K562 (cell line): ENCODE measurements around the gene KCNQ4. TPM values are rescaled to one million over a fixed set of nuclear protein-coding genes. Genes with fewer than 3 reads are reported as not detected.

Experiments used
- ATAC-seq: fragments of 200-7000 bp; cut with Tn5 transposase; 3 replicates; pipeline ENCODE4 v1.9.1; 2020; ENCODE audit warnings: moderate library complexity
- BruUV-seq: library from RNA; stranded (reverse); fragments of 400-500 nt; replicated peaks from 2 replicates; lab custom pipeline; 2021; lab: Mats Ljungman, UMichigan
- CTCF ChIA-PET: fragments of 300-600 bp; formaldehyde crosslinking; extraction: SDS; loops from one replicate; lab custom pipeline; 2021; ENCODE audit warnings: low intra/inter-chr PET ratio; lab: Yijun Ruan, JAX
- POLR2A ChIA-PET: fragments of 300-600, 350-650 bp; sonication (Branson Sonifier 250); formaldehyde crosslinking; extraction: SDS; loops from one replicate; lab custom pipeline; 2021; ENCODE audit warnings: antibody characterized with exemption, inconsistent platforms; lab: Yijun Ruan, JAX
- DNase-seq, 4 experiments: peaks; one replicate each; pipeline versions ENCODE4 v3.0.0 to v3.0.0-alpha.2; 2011 to 2018; ENCODE audit warnings: low spot score in 3 of 4, mixed read lengths in 3 of 4; ENCODE audit errors: extremely low read depth in 1 of 4
- FAIRE-seq: peaks from 2 replicates; lab custom pipeline; 2011; peaks lifted over from hg19 to GRCh38; lab: Jason Lieb, UNC
- H2AFZ ChIP-seq: 2 replicates; pipeline ENCODE4 v1.6.0; 2011; ENCODE audit warnings: low read depth, low read length, control low read depth, inconsistent platforms
- H3K27ac ChIP-seq: fragments of 200-600 bp; 3 replicates; pipeline ENCODE4 v1.8.0; 2011; ENCODE audit warnings: low read depth, mild to moderate bottlenecking, control low read depth, inconsistent platforms, low read length, moderate library complexity, mixed read lengths; ENCODE audit errors: extremely low read depth
- H3K27me3 ChIP-seq, 2 experiments: fragments of 300-600 bp in 1 of 2; 2 replicates in 1 of 2; 3 replicates in 1 of 2; pipeline versions ENCODE4 v1.6.0 to v1.8.0; 2011; ENCODE audit warnings: inconsistent platforms in 2 of 2, low read length in 2 of 2, mild to moderate bottlenecking in 1 of 2, mixed read lengths in 1 of 2, moderate library complexity in 1 of 2; ENCODE audit not compliant: control insufficient read depth in 2 of 2, insufficient read depth in 2 of 2
- H3K36me3 ChIP-seq: fragments of 300-600 bp; 3 replicates; pipeline ENCODE4 v1.8.0; 2011; ENCODE audit warnings: mild to moderate bottlenecking, low read length, inconsistent platforms; ENCODE audit not compliant: control insufficient read depth, insufficient read depth
- H3K4me1 ChIP-seq, 2 experiments: fragments of 200-600 bp in 1 of 2; replicated peaks in 1 of 2; 2 replicates in 1 of 2; 3 replicates in 1 of 2; pipeline versions ENCODE4 v1.5.1 to v1.8.0; 2011; ENCODE audit warnings: inconsistent platforms in 2 of 2, low read length in 2 of 2, mild to moderate bottlenecking in 1 of 2, mixed read lengths in 1 of 2, moderate library complexity in 1 of 2; ENCODE audit not compliant: control insufficient read depth in 2 of 2, insufficient read depth in 2 of 2
- H3K4me2 ChIP-seq: 2 replicates; pipeline ENCODE4 v1.6.1; 2011; ENCODE audit warnings: low read length, control low read depth, inconsistent platforms, mixed read lengths; ENCODE audit not compliant: insufficient read depth
- H3K4me3 ChIP-seq: fragments of 200-600 bp; sonication (generic), shearing (Covaris generic); 2 replicates; pipeline ENCODE4 v1.5.1; 2016; ENCODE audit warnings: control low read depth, inconsistent platforms
- H3K79me2 ChIP-seq: fragments of 200-600 bp; 3 replicates; pipeline ENCODE4 v1.8.0; 2011; ENCODE audit warnings: low read length, inconsistent platforms; ENCODE audit not compliant: control insufficient read depth, insufficient read depth
- H3K9ac ChIP-seq, 2 experiments: 2 replicates each; pipeline versions ENCODE4 v1.6.0 to v1.6.1; 2011; ENCODE audit warnings: low read depth in 2 of 2, low read length in 2 of 2, control low read depth in 1 of 2, inconsistent platforms in 1 of 2, mild to moderate bottlenecking in 1 of 2, mixed read lengths in 1 of 2; ENCODE audit not compliant: insufficient read depth in 1 of 2
- H3K9me1 ChIP-seq: one replicate; pipeline ENCODE4 v1.6.0; 2011; ENCODE audit warnings: inconsistent platforms, mild to moderate bottlenecking, low read length, moderate library complexity; ENCODE audit not compliant: control insufficient read depth, insufficient read depth
- H3K9me3 ChIP-seq: replicated peaks from 2 replicates; pipeline ENCODE4 v1.5.1; 2011; ENCODE audit warnings: low read depth, low read length, inconsistent platforms; ENCODE audit not compliant: control insufficient read depth, insufficient read depth
- H4K20me1 ChIP-seq: replicated peaks from 2 replicates; pipeline ENCODE4 v1.6.1; 2011; ENCODE audit warnings: low read length, inconsistent platforms, mixed read lengths; ENCODE audit not compliant: control insufficient read depth, insufficient read depth
- ARHGAP35 ChIP-seq: fragments of 450-650 bp; IDR thresholded peaks from 2 replicates; pipeline ENCODE4 v1.6.1; 2018; ENCODE audit not compliant: partially characterized antibody
- WGBS: fragments of 100-300 bp; shearing (Covaris generic); methylation state at CpG from one replicate; pipeline ENCODE4 v1.1.6; 2016; ENCODE audit warnings: low coverage, mixed read lengths; ENCODE audit not compliant: insufficient coverage; ENCODE audit errors: missing lambda C conversion rate; 5-methylcytosine and 5-hydroxymethylcytosine counted together
- in situ Hi-C: fragments of 300-500 bp; cut with MboI; formaldehyde crosslinking; loops from 4 replicates; pipeline ENCODE4 v1.15.0; 2018; ENCODE audit warnings: inconsistent platforms, mixed read lengths
- intact Hi-C: fragments of 100-400 bp; cut with micrococcal nuclease; formaldehyde crosslinking; loops from 2 replicates; pipeline ENCODE4 v1.14.2; 2022
- polyA plus RNA-seq, 8 experiments: library from polyadenylated mRNA; depleted of rRNA in 4 of 8; stranded (reverse) in 5 of 8; unstranded in 3 of 8; fragments of >200 nt; fragmentation: Nextera tagmentation in 2 of 8; fragmentation: Illumina TruSeq in 1 of 8; extraction: Ambion mirVana in 2 of 8; extraction: Trizol in 1 of 8; gene quantifications; 2 replicates each; pipeline versions ENCODE4 v1.2.1 to v1.2.3, GENCODE V29; 2011 to 2014; ENCODE audit warnings: inconsistent platforms in 1 of 8, missing spikeins in 1 of 8
- total RNA-seq, 7 experiments: library from RNA; depleted of rRNA in 6 of 7; stranded (reverse); fragments of >200 nt in 6 of 7; fragmentation: Illumina TruSeq in 2 of 7; extraction: Trizol in 2 of 7; gene quantifications; 2 replicates each; pipeline versions ENCODE4 v1.2.1 to v1.2.3, GENCODE V29; 2011 to 2021; ENCODE audit warnings: low replicate concordance in 1 of 7
- TF ChIP-seq, protein P1 (sequence below): fragments of 450-650 bp; IDR thresholded peaks from 2 replicates; pipeline ENCODE4 v1.6.1; 2016

KCNQ4 gene
- total and polyA plus RNA-seq, 9 of the 15 experiments (the other 6 are each of a cell fraction or from before 2014, with no cell fraction given), result 0.07 to 4.1 (median 0.79) TPM

- H3K4me1 ChIP-seq, result peaks cover 13 to 37% of the 10 kb centered on the region in 2 experiments
- ChIA-PET CTCF (no interaction called here), POLR2A (interaction anchor here (0.6 to 4.1 kb wide), 3 partner anchors 8 to 55 kb away, joined by 3 to 17 read pairs (median 5); no protein-coding TSS in a partner anchor)
- no peak overlapping the region for H3K4me2 ChIP-seq
- BruUV-seq, result no TSS peak
- no peak for TF ChIP-seq ARHGAP35
- TF ChIP-seq, protein P1, sequence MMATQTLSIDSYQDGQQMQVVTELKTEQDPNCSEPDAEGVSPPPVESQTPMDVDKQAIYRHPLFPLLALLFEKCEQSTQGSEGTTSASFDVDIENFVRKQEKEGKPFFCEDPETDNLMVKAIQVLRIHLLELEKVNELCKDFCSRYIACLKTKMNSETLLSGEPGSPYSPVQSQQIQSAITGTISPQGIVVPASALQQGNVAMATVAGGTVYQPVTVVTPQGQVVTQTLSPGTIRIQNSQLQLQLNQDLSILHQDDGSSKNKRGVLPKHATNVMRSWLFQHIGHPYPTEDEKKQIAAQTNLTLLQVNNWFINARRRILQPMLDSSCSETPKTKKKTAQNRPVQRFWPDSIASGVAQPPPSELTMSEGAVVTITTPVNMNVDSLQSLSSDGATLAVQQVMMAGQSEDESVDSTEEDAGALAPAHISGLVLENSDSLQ, result peak; percentile 14; the same call in 1 of the 2 replicates
- intact Hi-C loops (no loop called here), in situ Hi-C loops (no loop called here)
- H2AFZ ChIP-seq, result no peak overlapping the region
- H3K9me1 ChIP-seq, result no peaks in the 10 kb centered on the region
- peaks cover 11% of the 10 kb centered on the region for H4K20me1 ChIP-seq
- peaks cover 7% of the 10 kb centered on the region; the same call in 2 of the 3 replicates for H3K79me2 ChIP-seq
- H3K27me3 ChIP-seq, result no peaks in the 10 kb centered on the region
- no peak overlapping the region for H3K27ac ChIP-seq
- H3K9me3 ChIP-seq, result no peaks in the 10 kb centered on the region
- WGBS, result 64% methylated on average over 9 of the region's 9 CpGs
- ATAC-seq (no peak), FAIRE-seq (no peak), DNase-seq (peak in 1 of 4 experiments; percentile 7)
- H3K36me3 ChIP-seq, result no peaks in the 10 kb centered on the region
- no peak overlapping the region for H3K4me3 ChIP-seq
- no peak overlapping the region for H3K9ac ChIP-seq
These were observed 3.6 kb downstream of the KCNQ4 start for GRCh38 chr1:40786995-40787705.
